Neuronal stem cell (in vitro differentiated cells): ENCODE measurements around the gene SH3PXD2A.

Experiments
- DNase-seq: peaks from one replicate; pipeline ENCODE4 v3.0.0-alpha.2; 2013; ENCODE audit warnings: low spot score
- H2AFZ ChIP-seq: one replicate; pipeline ENCODE4 v1.6.1; 2013; ENCODE audit warnings: mild to moderate bottlenecking, low read length, inconsistent platforms
- H2AK5ac ChIP-seq: 2 replicates; pipeline ENCODE4 v1.6.1; 2013; ENCODE audit warnings: low read depth, mild to moderate bottlenecking, inconsistent platforms, low read length, moderate library complexity, mixed read lengths
- H2BK120ac ChIP-seq: 2 replicates; pipeline ENCODE4 v1.6.1; 2013; ENCODE audit warnings: low read depth, mild to moderate bottlenecking, inconsistent platforms, low read length, moderate library complexity, mixed read lengths
- H2BK12ac ChIP-seq: one replicate; pipeline ENCODE4 v1.6.1; 2013; ENCODE audit warnings: low read length, inconsistent platforms
- H2BK15ac ChIP-seq: 2 replicates; pipeline ENCODE4 v1.6.1; 2013; ENCODE audit warnings: mild to moderate bottlenecking, low read length, inconsistent platforms, mixed read lengths
- H2BK5ac ChIP-seq: one replicate; pipeline ENCODE4 v1.6.1; 2013; ENCODE audit warnings: inconsistent platforms, mild to moderate bottlenecking, low read length, moderate library complexity
- H3K14ac ChIP-seq: one replicate; pipeline ENCODE4 v1.6.1; 2013; ENCODE audit warnings: low read length, inconsistent platforms
- H3K18ac ChIP-seq: 2 replicates; pipeline ENCODE4 v1.6.1; 2013; ENCODE audit warnings: low read length, inconsistent platforms
- H3K23ac ChIP-seq: 2 replicates; pipeline ENCODE4 v1.6.1; 2013; ENCODE audit warnings: low read depth, mild to moderate bottlenecking, mixed read lengths, low read length, inconsistent platforms; ENCODE audit not compliant: poor library complexity
- H3K27ac ChIP-seq: replicated peaks from 3 replicates; pipeline ENCODE4 v1.5.1; 2013; ENCODE audit warnings: low read length, inconsistent platforms
- H3K27me3 ChIP-seq, 3 experiments: 2 replicates each; pipeline ENCODE4 v1.6.1; 2013; ENCODE audit warnings: low read length in 3 of 3, mild to moderate bottlenecking in 2 of 3, inconsistent platforms in 1 of 3, low read depth in 1 of 3, mixed read lengths in 1 of 3, moderate library complexity in 1 of 3; ENCODE audit not compliant: control insufficient read depth in 3 of 3, insufficient read depth in 3 of 3
- H3K36me3 ChIP-seq, 2 donors: replicated peaks in 1 of 2; 2 replicates each; pipeline ENCODE4 v1.6.1; 2013; ENCODE audit warnings: low read length in 2 of 2; ENCODE audit not compliant: control insufficient read depth in 2 of 2, insufficient read depth in 2 of 2
- H3K4ac ChIP-seq: 2 replicates; pipeline ENCODE4 v1.6.1; 2013; ENCODE audit warnings: inconsistent platforms, mild to moderate bottlenecking, low read length, moderate library complexity
- H3K4me1 ChIP-seq, 2 donors: 1 replicate in 1 of 2; 2 replicates in 1 of 2; pipeline ENCODE4 v1.6.1; 2013; ENCODE audit warnings: low read length in 2 of 2, low read depth in 1 of 2; ENCODE audit not compliant: control insufficient read depth in 2 of 2, insufficient read depth in 1 of 2
- H3K4me2 ChIP-seq: one replicate; pipeline ENCODE4 v1.6.1; 2013; ENCODE audit warnings: mild to moderate bottlenecking, low read length, inconsistent platforms; ENCODE audit not compliant: insufficient read depth, poor library complexity, severe bottlenecking
- H3K4me3 ChIP-seq, 2 donors: 2 replicates each; pipeline ENCODE4 v1.5.1; 2013; ENCODE audit warnings: low read length in 2 of 2, mild to moderate bottlenecking in 2 of 2, inconsistent platforms in 1 of 2, moderate library complexity in 1 of 2
- H3K79me1 ChIP-seq: one replicate; pipeline ENCODE4 v1.6.1; 2013; ENCODE audit warnings: low read depth, mild to moderate bottlenecking, inconsistent platforms, low read length, moderate library complexity
- H3K9ac ChIP-seq: one replicate; pipeline ENCODE4 v1.6.1; 2013; ENCODE audit warnings: mild to moderate bottlenecking, low read depth, low read length, inconsistent platforms; ENCODE audit not compliant: poor library complexity
- H3K9me3 ChIP-seq, 2 donors: replicated peaks in 1 of 2; 2 replicates each; pipeline versions ENCODE3 to v1.6.1; 2013; ENCODE audit warnings: low read length in 2 of 2, mild to moderate bottlenecking in 2 of 2, inconsistent platforms in 1 of 2, low read depth in 1 of 2, mixed read lengths in 1 of 2, moderate library complexity in 1 of 2; ENCODE audit not compliant: control insufficient read depth in 2 of 2, insufficient read depth in 1 of 2
- H4K8ac ChIP-seq: one replicate; pipeline ENCODE4 v1.6.1; 2013; ENCODE audit warnings: low read depth, mild to moderate bottlenecking, inconsistent platforms, low read length, moderate library complexity
- H4K91ac ChIP-seq: one replicate; pipeline ENCODE4 v1.6.1; 2013; ENCODE audit warnings: low read length, low read depth, mild to moderate bottlenecking, inconsistent platforms; ENCODE audit not compliant: poor library complexity
- WGBS, 2 donors: extraction: QIAGEN DNeasy Blood & Tissue Kit; methylation state at CpG; one replicate each; pipeline ENCODE4 v1.1.7; 2013; ENCODE audit warnings: missing lambda C conversion rate in 2 of 2, mixed read lengths in 1 of 2; ENCODE audit not compliant: insufficient read length in 2 of 2, insufficient replicate concordance in 1 of 2; ENCODE audit errors: extremely low coverage in 2 of 2; 5-methylcytosine and 5-hydroxymethylcytosine counted together

Gene SH3PXD2A

GRCh38 chr10:103803941-103804340, 51.4 kb downstream of the SH3PXD2A start:
- peaks cover 0 to 17% of the 10 kb centered on the region in 2 donors for H3K36me3 ChIP-seq
- no peaks in the 10 kb centered on the region for H3K27me3 ChIP-seq
- no peak overlapping the region for H2BK12ac ChIP-seq
- H2AFZ ChIP-seq = no peak overlapping the region
- no peak overlapping the region for H3K4ac ChIP-seq
- H3K4me1 ChIP-seq = peaks cover 11 to 35% of the 10 kb centered on the region in 2 donors
- H4K91ac ChIP-seq = no peak overlapping the region
- no peak overlapping the region for H3K9ac ChIP-seq
- H2BK120ac ChIP-seq = no peak overlapping the region
- no peak overlapping the region for H3K27ac ChIP-seq
- no peaks in the 10 kb centered on the region for H3K9me3 ChIP-seq
- no peak for DNase-seq
- no peak overlapping the region for H2BK5ac ChIP-seq
- H3K14ac ChIP-seq = no peak overlapping the region
- whole genome bisulfite sequencing, 2 donors = no CpG with 5 or more reads among the region's 3 CpGs
- no peak overlapping the region for H2AK5ac ChIP-seq
- no peak overlapping the region for H2BK15ac ChIP-seq
- no peak overlapping the region for H3K4me2 ChIP-seq
- H3K23ac ChIP-seq = no peak overlapping the region
- no peak overlapping the region for H4K8ac ChIP-seq
- no peaks in the 10 kb centered on the region for H3K79me1 ChIP-seq
- H3K18ac ChIP-seq = no peak overlapping the region
- no peak overlapping the region for H3K4me3 ChIP-seq

GRCh38 chr10:103802637-103803353, 52.6 kb downstream of the SH3PXD2A start:
- H3K14ac ChIP-seq = no peak overlapping the region
- H3K9me3 ChIP-seq = no peaks in the 10 kb centered on the region
- peaks cover 0 to 20% of the 10 kb centered on the region in 2 donors for H3K36me3 ChIP-seq
- H4K91ac ChIP-seq = no peak overlapping the region
- H3K9ac ChIP-seq = no peak overlapping the region
- no peak overlapping the region for H2AFZ ChIP-seq
- H2BK12ac ChIP-seq = no peak overlapping the region
- no peak overlapping the region for H2AK5ac ChIP-seq
- no peak overlapping the region for H4K8ac ChIP-seq
- H3K27ac ChIP-seq = no peak overlapping the region
- WGBS, 2 donors = no CpG with 5 or more reads among the region's 7 CpGs
- no peak overlapping the region for H2BK5ac ChIP-seq
- peaks cover 11 to 34% of the 10 kb centered on the region in 2 donors for H3K4me1 ChIP-seq
- no peaks in the 10 kb centered on the region for H3K27me3 ChIP-seq
- no peaks in the 10 kb centered on the region for H3K79me1 ChIP-seq
- no peak overlapping the region for H3K4ac ChIP-seq
- H2BK15ac ChIP-seq = no peak overlapping the region
- H3K18ac ChIP-seq = no peak overlapping the region
- no peak overlapping the region for H2BK120ac ChIP-seq
- H3K23ac ChIP-seq = no peak overlapping the region
- H3K4me3 ChIP-seq = no peak overlapping the region
- no peak overlapping the region for H3K4me2 ChIP-seq
- no peak for DNase-seq

GRCh38 chr10:103802081-103802480, 53.3 kb downstream of the SH3PXD2A start:
- H3K23ac ChIP-seq = no peak overlapping the region
- no peak overlapping the region for H2BK12ac ChIP-seq
- no peak overlapping the region for H3K4ac ChIP-seq
- H4K91ac ChIP-seq = no peak overlapping the region
- no peaks in the 10 kb centered on the region for H3K79me1 ChIP-seq
- H3K9ac ChIP-seq = no peak overlapping the region
- no peak overlapping the region for H3K27ac ChIP-seq
- H3K18ac ChIP-seq = no peak overlapping the region
- no peak overlapping the region for H2BK15ac ChIP-seq
- H3K27me3 ChIP-seq = no peaks in the 10 kb centered on the region
- no peak overlapping the region for H3K4me2 ChIP-seq
- WGBS, 2 donors = no CpG with 5 or more reads among the region's 6 CpGs
- no peak overlapping the region for H3K4me3 ChIP-seq
- peaks cover 0 to 20% of the 10 kb centered on the region in 2 donors for H3K36me3 ChIP-seq
- no peak overlapping the region for H4K8ac ChIP-seq
- no peak overlapping the region for H3K14ac ChIP-seq
- H3K9me3 ChIP-seq = no peaks in the 10 kb centered on the region
- H2BK120ac ChIP-seq = no peak overlapping the region
- H2AFZ ChIP-seq = no peak overlapping the region
- H3K4me1 ChIP-seq = peaks cover 11 to 34% of the 10 kb centered on the region in 2 donors
- no peak overlapping the region for H2BK5ac ChIP-seq
- no peak for DNase-seq
- no peak overlapping the region for H2AK5ac ChIP-seq

- peaks cover 0 to 20% of the 10 kb centered on the region in 2 donors for H3K36me3 ChIP-seq
- no peaks in the 10 kb centered on the region for H3K27me3 ChIP-seq
- peak overlapping the region; percentile 38 for H3K18ac ChIP-seq
- no peak overlapping the region for H3K27ac ChIP-seq
- DNase-seq = no peak
- no peak overlapping the region for H4K8ac ChIP-seq
- H2BK5ac ChIP-seq = peak overlapping the region; percentile 43
- H3K9me3 ChIP-seq = no peaks in the 10 kb centered on the region
- no CpG with 5 or more reads among the region's 10 CpGs for WGBS, 2 donors
- no peak overlapping the region for H3K4me2 ChIP-seq
- H4K91ac ChIP-seq = no peak overlapping the region
- H2BK15ac ChIP-seq = no peak overlapping the region
- H3K9ac ChIP-seq = no peak overlapping the region
- H3K4me1 ChIP-seq = peaks cover 11 to 27% of the 10 kb centered on the region in 2 donors
- no peak overlapping the region for H3K14ac ChIP-seq
- H2BK12ac ChIP-seq = no peak overlapping the region
- no peak overlapping the region for H2BK120ac ChIP-seq
- H3K23ac ChIP-seq = no peak overlapping the region
- no peak overlapping the region for H2AFZ ChIP-seq
- H3K79me1 ChIP-seq = no peaks in the 10 kb centered on the region
- no peak overlapping the region for H3K4me3 ChIP-seq
- H3K4ac ChIP-seq = no peak overlapping the region
- H2AK5ac ChIP-seq = peak overlapping the region; percentile 10
These were observed 54.4 kb downstream of the SH3PXD2A start for GRCh38 chr10:103800789-103801540.
